Fibroblast of mammary gland (primary cell): ENCODE measurements around the gene CCDC117.

Experiments used
- DNase-seq: peaks from one replicate; pipeline ENCODE4 v3.0.0-alpha.2; 2010; ENCODE audit warnings: low read depth
- H3K4me3 ChIP-seq: 2 replicates; pipeline ENCODE4 v1.5.1; 2011; ENCODE audit warnings: low read depth, mild to moderate bottlenecking, low read length, moderate library complexity; ENCODE audit not compliant: control insufficient read depth
- TF ChIP-seq, protein P1 (sequence below): conservative IDR thresholded peaks from 2 replicates; pipeline ENCODE4 v1.5.1; 2011; ENCODE audit warnings: low read depth, low read length, inconsistent platforms; ENCODE audit not compliant: control insufficient read depth, insufficient read depth

Gene CCDC117

DNA sequence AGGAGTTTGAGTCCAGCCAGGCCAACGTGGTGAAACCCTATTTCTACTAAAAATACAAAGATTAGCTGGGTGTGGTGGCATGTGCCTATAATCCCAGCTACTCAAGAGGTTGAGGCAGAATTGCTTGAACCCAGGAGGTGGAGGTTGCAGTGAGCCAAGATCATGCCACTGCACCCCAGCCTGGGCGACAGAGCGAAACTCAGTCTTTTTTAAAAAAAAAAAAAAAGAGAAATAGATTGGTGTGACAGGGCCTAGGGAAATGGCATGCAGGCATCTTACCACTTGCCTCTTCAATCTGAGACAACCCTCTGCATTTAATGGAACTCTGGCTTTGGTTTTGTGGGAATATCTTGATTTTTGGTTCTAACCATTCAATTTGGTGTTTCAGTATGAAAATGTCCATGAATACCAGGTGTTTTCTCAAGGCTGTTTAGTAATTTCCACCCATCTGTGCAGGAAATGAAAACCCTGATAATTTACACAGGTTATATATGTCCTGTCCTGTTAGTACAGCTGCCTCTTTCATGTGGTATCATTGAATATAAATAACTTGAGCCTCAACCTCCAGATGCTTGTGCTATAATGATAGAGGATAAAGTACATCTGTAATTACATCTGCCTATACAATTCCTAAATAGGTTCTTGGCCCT lies 19.5 kb downstream of the CCDC117 start:
- no peak for DNase-seq
- TF ChIP-seq, protein P1, sequence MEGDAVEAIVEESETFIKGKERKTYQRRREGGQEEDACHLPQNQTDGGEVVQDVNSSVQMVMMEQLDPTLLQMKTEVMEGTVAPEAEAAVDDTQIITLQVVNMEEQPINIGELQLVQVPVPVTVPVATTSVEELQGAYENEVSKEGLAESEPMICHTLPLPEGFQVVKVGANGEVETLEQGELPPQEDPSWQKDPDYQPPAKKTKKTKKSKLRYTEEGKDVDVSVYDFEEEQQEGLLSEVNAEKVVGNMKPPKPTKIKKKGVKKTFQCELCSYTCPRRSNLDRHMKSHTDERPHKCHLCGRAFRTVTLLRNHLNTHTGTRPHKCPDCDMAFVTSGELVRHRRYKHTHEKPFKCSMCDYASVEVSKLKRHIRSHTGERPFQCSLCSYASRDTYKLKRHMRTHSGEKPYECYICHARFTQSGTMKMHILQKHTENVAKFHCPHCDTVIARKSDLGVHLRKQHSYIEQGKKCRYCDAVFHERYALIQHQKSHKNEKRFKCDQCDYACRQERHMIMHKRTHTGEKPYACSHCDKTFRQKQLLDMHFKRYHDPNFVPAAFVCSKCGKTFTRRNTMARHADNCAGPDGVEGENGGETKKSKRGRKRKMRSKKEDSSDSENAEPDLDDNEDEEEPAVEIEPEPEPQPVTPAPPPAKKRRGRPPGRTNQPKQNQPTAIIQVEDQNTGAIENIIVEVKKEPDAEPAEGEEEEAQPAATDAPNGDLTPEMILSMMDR, result no peak
- H3K4me3 ChIP-seq, result no peak overlapping the region

DNA sequence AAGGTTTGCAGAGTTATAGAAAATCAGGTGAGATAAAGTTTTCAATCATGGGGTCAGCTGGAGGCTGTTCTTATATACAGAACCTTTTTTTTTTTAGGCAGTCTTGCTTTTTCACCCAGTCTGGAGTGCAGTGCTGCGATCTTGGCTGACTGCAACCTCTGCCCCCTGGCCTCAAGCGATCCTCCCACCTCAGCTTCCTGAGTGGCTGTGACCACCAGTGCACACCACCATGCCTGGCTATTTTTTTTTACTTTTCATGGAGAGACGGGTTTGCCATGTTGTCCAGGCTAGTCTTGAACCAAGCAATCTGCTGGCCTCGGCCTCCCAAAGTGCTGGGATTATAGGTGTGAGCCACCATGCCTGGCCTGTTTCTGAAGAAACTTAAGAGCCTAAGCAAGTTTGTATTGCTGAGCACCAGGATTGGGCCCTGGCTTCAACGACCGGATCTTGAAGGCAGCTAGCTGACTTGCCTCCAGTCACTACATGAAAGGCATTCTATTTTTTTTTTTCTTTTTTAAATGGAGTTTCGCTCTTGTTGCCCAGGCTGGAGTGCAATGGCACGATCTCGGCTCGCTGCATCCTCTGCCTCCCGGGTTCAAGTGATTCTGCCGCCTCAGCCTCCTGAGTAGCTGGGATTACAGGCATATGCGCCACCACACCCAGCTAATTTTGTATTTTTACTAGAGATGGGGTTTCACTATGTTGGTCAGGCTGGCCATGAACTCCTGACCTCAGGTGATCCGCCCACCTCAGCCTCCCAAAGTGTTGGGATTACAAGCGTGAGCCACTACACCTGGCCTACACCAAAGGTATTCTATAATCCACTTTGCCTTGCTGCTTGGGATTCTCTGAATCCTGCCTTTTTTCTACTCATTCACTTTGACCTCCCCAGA lies 20.2 kb downstream of the CCDC117 start:
- no peak overlapping the region for H3K4me3 ChIP-seq

DNA sequence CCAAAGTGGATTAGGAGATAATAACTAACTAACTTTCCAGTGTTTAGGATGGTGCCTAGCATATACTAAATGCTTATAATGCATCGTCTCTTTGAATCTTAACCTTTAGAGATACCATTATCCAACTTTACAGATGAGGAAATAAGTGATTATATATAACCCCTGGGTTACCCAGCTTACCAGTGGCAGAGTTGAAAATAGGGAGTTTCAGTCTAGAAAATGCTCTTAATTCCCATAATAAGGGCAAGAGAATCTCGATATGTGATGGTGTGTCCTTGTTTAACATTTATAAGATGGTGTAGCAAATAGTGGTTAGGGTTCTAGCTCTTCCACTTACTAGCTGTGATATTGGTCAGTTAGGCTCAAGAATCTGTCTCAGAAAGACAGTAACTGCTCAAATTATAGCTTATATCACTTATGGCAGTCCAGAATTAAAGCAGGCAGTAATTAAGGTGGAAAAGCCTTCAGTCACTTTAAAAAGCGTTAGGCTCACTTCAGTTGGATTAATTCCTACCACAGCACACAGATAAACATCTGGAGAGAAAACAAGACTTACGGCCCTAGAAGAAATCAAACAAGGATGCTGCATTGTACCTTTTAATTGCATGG lies 21.6 kb downstream of the CCDC117 start:
- H3K4me3 ChIP-seq, result no peak overlapping the region
- TF ChIP-seq, protein P1, result no peak
- DNase-seq, result no peak

More for the DNA sequence above, 20.2 kb downstream of the CCDC117 start:
- TF ChIP-seq, protein P1, result no peak
- no peak for DNase-seq

DNA sequence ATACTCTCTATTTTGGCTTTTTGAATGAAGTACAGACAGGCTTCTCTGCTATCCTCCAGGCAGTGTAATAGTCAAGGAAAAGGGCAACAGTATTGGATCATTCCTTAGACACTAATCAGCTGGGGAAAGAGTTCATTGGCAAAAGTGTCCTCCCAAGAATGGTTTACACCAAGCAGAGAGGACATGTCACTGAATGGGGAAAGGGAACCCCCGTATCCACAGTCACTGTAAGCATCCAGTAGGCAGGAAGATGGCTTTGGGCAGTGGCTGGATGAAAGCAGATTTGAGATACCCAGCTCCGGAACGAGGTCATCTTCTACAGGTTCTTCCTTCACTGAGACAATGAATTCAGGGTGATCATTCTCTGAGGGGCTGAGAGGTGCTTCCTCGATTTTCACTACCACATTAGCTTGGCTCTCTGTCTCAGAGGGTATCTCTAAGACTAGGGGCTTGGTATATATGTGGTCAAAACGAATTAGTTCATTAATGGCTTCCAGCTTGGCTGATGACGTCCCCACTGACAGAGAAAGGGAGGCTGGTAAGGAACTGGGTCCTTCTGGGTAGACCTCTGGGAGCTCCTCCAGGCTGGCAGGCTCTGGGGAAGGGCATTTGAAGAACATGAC lies 22.7 kb downstream of the CCDC117 start:
- H3K4me3 ChIP-seq, result no peak overlapping the region
- TF ChIP-seq, protein P1, result no peak

DNA sequence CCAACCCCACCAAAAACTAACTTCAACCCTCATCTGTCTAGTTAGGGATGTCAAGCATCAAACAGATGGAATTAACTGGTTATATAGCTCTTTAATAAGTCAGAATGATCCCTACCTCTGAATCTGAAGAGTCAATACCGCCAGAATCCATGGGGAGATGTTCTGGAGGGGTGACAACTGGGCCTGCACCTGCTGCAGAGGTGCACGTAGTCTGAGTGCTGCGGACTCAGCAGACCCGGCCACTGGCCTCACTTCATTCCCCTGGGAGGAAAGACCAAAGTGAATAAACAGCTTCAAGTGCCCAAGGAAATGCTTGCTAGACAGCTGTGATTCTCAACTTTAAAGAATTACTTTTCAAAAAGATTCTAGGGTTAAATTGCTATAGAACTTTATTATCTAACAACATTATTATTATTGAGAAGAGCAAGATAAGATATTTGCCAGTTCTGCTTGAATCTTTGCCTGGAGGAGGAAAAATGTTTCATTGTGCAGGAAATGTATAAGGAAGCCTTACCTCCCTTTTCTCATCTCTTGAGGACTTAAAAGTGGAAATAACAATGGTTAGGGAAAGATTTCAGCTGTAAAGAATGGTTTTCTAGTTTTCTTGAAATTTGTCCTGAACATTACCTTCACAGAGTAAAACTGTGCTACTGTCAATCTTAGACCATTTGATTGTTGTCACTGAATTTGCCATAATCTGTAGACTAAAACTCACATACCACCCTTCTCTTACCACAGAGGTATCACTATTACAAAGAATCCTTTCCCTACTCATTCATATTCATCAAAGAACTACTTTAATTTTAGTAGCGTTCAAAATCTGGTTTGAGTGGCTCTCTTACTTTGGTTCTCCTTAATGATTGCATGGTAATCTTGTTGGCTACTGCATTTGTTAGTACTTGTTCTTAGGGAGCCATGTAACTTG lies 23.7 kb downstream of the CCDC117 start:
- TF ChIP-seq, protein P1, result no peak
- H3K4me3 ChIP-seq, result no peak overlapping the region
- no peak for DNase-seq

More for the DNA sequence above, 22.7 kb downstream of the CCDC117 start:
- no peak for DNase-seq
